Coronary artery (tissue), 2 donors: ENCODE data around the gene HDAC10.
A peak's percentile ranks its signal among the peaks of the same experiment; 100 is the strongest.

Experiments used
- DNase-seq: peaks from one replicate; pipeline ENCODE4 v3.0.0-alpha.2; 2017; ENCODE audit warnings: low spot score
- H3K27ac ChIP-seq, 2 donors: fragments of 200-600 bp; sonication (generic); one replicate each; pipeline ENCODE4 v1.5.1; 2016 to 2019
- H3K4me3 ChIP-seq: fragments of 200-600 bp; sonication (generic); 2 replicates; pipeline ENCODE4 v1.5.1; 2016; ENCODE audit warnings: mild to moderate bottlenecking, moderate library complexity
- CTCF ChIP-seq: fragments of 200-600 bp; sonication (generic); IDR thresholded peaks from one replicate; pipeline ENCODE4 v1.5.1; 2019; ENCODE audit warnings: antibody characterized with exemption

Gene HDAC10

DNA sequence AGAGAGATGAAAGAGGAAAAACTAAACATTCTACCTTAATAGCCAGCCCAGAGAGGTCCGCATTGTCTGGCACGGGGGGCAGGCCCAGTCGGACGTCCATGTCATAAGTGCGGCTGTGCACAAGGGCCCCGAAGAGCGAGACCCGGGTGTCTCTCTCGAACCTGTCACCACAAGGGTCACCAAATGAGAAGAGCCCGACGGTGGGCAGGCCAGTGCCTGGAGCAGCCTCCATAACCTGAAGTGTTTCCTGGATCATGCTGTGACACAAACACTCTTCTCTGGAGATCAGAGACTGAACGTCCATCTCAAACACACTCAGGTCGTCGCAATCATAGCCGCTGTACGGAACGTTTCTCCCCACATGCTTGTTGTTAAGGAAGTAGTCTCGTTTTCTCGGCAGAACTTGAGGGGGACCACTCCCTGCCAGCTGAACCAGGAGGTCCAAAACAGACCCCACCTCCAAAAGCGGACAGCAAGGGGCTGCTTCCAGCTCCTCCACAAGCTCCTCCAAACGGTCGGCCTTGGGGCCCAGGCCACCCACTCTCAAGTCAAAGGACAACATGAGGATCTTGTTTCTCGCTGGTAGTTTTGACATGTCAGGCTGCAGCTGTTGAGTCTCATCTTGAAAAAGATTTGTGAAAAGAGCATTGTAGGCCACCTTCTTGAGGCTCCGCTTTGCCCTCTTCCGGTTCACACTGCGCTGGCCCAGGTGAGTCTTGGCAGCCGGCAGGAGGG is 7.2 kb downstream of the HDAC10 start:
- peak overlapping the region; percentile 86 to 99 for H3K27ac ChIP-seq
- TF ChIP-seq CTCF: no peak

DNA sequence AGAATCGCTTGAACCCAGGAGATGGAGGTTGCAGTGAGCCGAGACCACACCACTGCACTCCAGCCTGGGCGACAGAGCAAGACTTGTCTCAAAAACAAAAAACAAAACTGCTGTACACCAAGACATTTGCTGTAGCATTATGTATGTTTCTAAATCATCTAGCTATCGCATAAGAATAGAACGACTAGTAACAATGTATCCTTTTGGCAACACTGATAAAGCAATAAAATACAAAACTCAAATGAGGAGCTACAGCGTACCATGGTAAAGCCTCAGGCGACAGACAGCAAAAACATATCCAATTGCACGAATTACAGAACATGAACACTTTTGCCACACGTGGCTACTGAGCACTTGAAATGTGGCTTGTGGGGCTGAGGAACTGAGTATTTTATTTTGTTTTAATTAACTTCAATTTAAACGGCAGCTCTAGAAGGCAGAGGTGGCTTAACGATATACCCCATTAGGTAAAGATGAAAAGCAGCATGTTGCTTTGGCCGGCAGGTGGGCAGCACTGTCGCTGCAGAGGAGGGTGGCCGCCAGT is 8.6 kb downstream of the HDAC10 start:
- Histone ChIP-seq H3K27ac (no peak overlapping the region), H3K4me3 (peak overlapping the region; percentile 58)
- no peak for TF ChIP-seq CTCF
- DNase-seq: no peak

More for the DNA sequence above, 7.2 kb downstream of the HDAC10 start:
- H3K4me3 ChIP-seq: peak overlapping the region; percentile 98
- no peak for DNase-seq

DNA sequence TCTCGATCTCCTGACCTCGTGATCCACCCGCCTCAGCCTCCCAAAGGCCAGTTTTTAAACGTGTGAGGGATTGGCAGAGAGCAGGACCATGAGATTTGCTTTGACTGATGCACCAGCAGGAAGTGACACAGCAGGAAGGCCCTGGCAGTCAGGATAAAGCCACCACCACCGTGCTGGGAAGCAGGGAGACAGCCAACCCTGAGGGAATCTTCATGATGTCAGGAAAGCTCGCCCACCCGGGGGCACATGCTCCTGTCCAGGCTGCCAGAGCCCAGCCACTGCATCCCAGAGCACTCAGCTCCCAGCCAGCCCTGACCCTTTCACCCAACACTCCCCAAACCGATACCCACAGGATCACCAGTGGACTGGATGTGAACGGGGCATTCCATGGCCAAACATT is 12.3 kb downstream of the HDAC10 start:
- no peak for TF ChIP-seq CTCF
- Histone ChIP-seq H3K27ac (no peak overlapping the region), H3K4me3 (no peak overlapping the region)
- no peak for DNase-seq

GRCh38 chr22:50236731-50237409 is 14.2 kb downstream of the HDAC10 start:
- Histone ChIP-seq H3K27ac (no peak overlapping the region), H3K4me3 (no peak overlapping the region)
- no peak for TF ChIP-seq CTCF
- no peak for DNase-seq

DNA sequence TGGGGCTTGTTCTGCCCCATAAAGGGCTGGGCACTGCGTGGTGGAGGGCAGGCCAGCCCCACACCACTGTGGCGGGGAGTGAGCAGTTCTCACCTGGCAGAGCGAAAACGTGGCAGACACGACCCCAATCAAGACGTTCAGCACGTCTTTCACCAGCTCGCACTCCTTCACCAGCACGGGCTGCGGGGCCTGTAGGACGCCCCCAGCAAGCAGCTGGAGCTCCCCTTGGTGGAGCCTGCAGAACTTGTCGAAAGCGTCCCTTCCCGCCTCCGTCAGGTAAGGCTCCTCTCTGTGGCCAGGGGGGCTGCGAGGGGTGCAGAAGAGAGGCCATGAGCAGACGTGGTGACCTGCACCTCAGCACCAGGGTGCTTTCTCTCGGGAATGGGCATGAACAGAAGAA is 17.8 kb downstream of the HDAC10 start:
- DNase-seq: no peak
- H3K27ac ChIP-seq: no peak overlapping the region
- TF ChIP-seq CTCF: no peak
- H3K4me3 ChIP-seq: no peak overlapping the region

DNA sequence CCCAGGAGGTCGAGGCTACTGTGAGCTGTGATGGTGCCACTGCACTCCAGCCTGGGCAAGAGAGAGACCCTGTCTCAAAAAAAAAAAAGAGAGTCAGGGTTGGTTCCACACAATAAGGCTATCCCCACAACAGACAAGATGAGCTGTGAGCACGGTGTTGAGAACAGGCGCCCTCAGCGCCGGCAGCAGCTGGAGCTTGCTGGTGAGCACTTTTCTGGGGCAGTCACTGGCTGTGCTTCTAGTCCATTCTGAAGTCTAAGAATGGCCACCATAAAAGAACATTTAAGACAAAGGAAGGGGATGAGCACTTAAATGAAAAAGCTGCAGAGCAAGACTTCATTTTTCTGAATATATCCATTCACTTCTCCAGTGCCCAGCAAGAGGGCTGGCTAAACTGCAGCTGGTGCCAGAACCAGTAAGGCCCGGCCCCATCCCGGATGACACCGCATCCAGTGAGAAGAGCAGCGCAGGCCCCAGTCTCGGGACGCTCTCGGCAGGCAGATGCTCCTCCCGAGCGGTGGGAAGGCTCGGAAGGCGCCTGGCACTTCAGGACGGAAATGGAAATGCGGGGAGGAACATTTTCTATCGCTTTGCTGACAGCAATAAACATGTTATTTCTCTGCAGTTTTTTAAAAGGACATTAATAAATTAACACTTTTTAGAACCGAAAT is 18.4 kb downstream of the HDAC10 start:
- H3K27ac ChIP-seq: no peak overlapping the region
- no peak overlapping the region for H3K4me3 ChIP-seq
- DNase-seq: no peak
- no peak for TF ChIP-seq CTCF
